DLD1 (cell line): ENCODE data around the gene DAB1.

Experiments used
- in situ Hi-C: cut with HindIII; loops from 2 replicates; pipeline ENCODE4 v1.10.0; 2017; ENCODE audit warnings: low sequenced_read_pairs

Gene DAB1

GRCh38 chr1:57041901-57042300, 382.0 kb downstream of the DAB1 start:
- in situ Hi-C loops, result loop anchor here (10.0 kb wide), 1 partner anchor 723 kb away; no protein-coding TSS in a partner anchor

GRCh38 chr1:57040811-57041210, 383.0 kb downstream of the DAB1 start:
- in situ Hi-C loops, result loop anchor here (10.0 kb wide), 1 partner anchor 724 kb away; no protein-coding TSS in a partner anchor

GRCh38 chr1:57036641-57037579, 386.9 kb downstream of the DAB1 start:
- in situ Hi-C loops, result no loop called here

- in situ Hi-C loops, result no loop called here
Observed at GRCh38 chr1:57034713-57035112, 389.1 kb downstream of the DAB1 start.

GRCh38 chr1:57033222-57034001, 390.4 kb downstream of the DAB1 start:
- in situ Hi-C loops, result no loop called here

- in situ Hi-C loops, result no loop called here
Observed at GRCh38 chr1:57026624-57027354, 397.1 kb downstream of the DAB1 start.

GRCh38 chr1:57024855-57025254, 399.0 kb downstream of the DAB1 start:
- in situ Hi-C loops, result no loop called here

GRCh38 chr1:57024428-57024827, 399.4 kb downstream of the DAB1 start:
- in situ Hi-C loops, result no loop called here

GRCh38 chr1:57020216-57020615, 403.6 kb downstream of the DAB1 start:
- in situ Hi-C loops, result no loop called here

- in situ Hi-C loops, result no loop called here
Observed at GRCh38 chr1:57019236-57019839, 404.5 kb downstream of the DAB1 start.

GRCh38 chr1:57018119-57018518, 405.7 kb downstream of the DAB1 start:
- in situ Hi-C loops, result no loop called here

GRCh38 chr1:57017717-57018116, 406.1 kb downstream of the DAB1 start:
- in situ Hi-C loops, result no loop called here

GRCh38 chr1:57017200-57017599, 406.7 kb downstream of the DAB1 start:
- in situ Hi-C loops, result no loop called here

- in situ Hi-C loops, result no loop called here
Observed at GRCh38 chr1:57015071-57015470, 408.8 kb downstream of the DAB1 start.

- in situ Hi-C loops, result no loop called here
Observed at GRCh38 chr1:57013522-57013921, 410.3 kb downstream of the DAB1 start.

GRCh38 chr1:57012315-57012714, 411.5 kb downstream of the DAB1 start:
- in situ Hi-C loops, result no loop called here

- in situ Hi-C loops, result no loop called here
Observed at GRCh38 chr1:57010511-57010910, 413.3 kb downstream of the DAB1 start.

GRCh38 chr1:57007948-57008347, 415.9 kb downstream of the DAB1 start:
- in situ Hi-C loops, result no loop called here

GRCh38 chr1:57007472-57007871, 416.4 kb downstream of the DAB1 start:
- in situ Hi-C loops, result no loop called here

- in situ Hi-C loops, result no loop called here
Observed at GRCh38 chr1:57003398-57004139, 420.3 kb downstream of the DAB1 start.
